ENCODE measurements around the gene SUGCT.

SUGCT gene

GRCh38 chr7:40717242-40717641, 582.4 kb downstream of the SUGCT start:
- TF ChIP-seq CTCF (IDR thresholded peaks at IDR 0.05): no peak
- H3K4me3 ChIP-seq: peak overlapping the region; percentile 23
- peak overlapping the region; percentile 41 to 60 for H3K27ac ChIP-seq
- peak; percentile 87 for DNase-seq (ENCODE audit: low spot score)

GRCh38 chr7:40720416-40720815, 585.6 kb downstream of the SUGCT start:
- no peak for TF ChIP-seq CTCF (IDR thresholded peaks at IDR 0.05)
- DNase-seq (ENCODE audit: low spot score): no peak
- H3K27ac ChIP-seq: peak overlapping the region in 1 of 2 donors; percentile 83
- H3K4me3 ChIP-seq: no peak overlapping the region

GRCh38 chr7:40721342-40721949, 586.6 kb downstream of the SUGCT start:
- no peak for DNase-seq (ENCODE audit: low spot score)
- no peak for TF ChIP-seq CTCF (IDR thresholded peaks at IDR 0.05)
- no peak overlapping the region for H3K4me3 ChIP-seq
- H3K27ac ChIP-seq: peak overlapping the region; percentile 11 to 83

- no peak overlapping the region for H3K4me3 ChIP-seq
- no peak for TF ChIP-seq CTCF (IDR thresholded peaks at IDR 0.05)
- no peak for DNase-seq (ENCODE audit: low spot score)
- peak overlapping the region; percentile 11 to 61 for H3K27ac ChIP-seq
Measured at GRCh38 chr7:40722242-40722641, 587.4 kb downstream of the SUGCT start.

- TF ChIP-seq CTCF (IDR thresholded peaks at IDR 0.05): no peak
- DNase-seq (ENCODE audit: low spot score): no peak
- H3K27ac ChIP-seq: peak overlapping the region; percentile 11 to 61
- no peak overlapping the region for H3K4me3 ChIP-seq
Measured at GRCh38 chr7:40723829-40724228, 589.0 kb downstream of the SUGCT start.

GRCh38 chr7:40726559-40726958, 591.8 kb downstream of the SUGCT start:
- no peak for DNase-seq (ENCODE audit: low spot score)
- TF ChIP-seq CTCF (IDR thresholded peaks at IDR 0.05): no peak
- Histone ChIP-seq H3K27ac (no peak overlapping the region), H3K4me3 (no peak overlapping the region)

- DNase-seq (ENCODE audit: low spot score): no peak
- no peak for TF ChIP-seq CTCF (IDR thresholded peaks at IDR 0.05)
Measured at GRCh38 chr7:40733114-40733513, 598.3 kb downstream of the SUGCT start.

More at GRCh38 chr7:40733114-40733513, 598.3 kb downstream of the SUGCT start:
- Histone ChIP-seq H3K27ac (peak overlapping the region in 1 of 2 donors; percentile 73), H3K4me3 (no peak overlapping the region)

Measured in coronary artery (tissue), 2 donors.